IPS-20b (cell line): ENCODE measurements around the gene TPK1.
A peak's percentile ranks its signal among the peaks of the same experiment; 100 is the strongest.

Experiments
- H3K27ac ChIP-seq: one replicate; pipeline ENCODE4 v1.5.1; 2013; ENCODE audit warnings: low read length
- H3K27me3 ChIP-seq: 2 replicates; pipeline ENCODE4 v1.6.1; 2013; ENCODE audit warnings: mild to moderate bottlenecking, low read length, inconsistent platforms; ENCODE audit not compliant: insufficient read depth
- H3K36me3 ChIP-seq: 2 replicates; pipeline ENCODE4 v1.6.1; 2013; ENCODE audit warnings: low read depth, mild to moderate bottlenecking, inconsistent platforms, low read length, moderate library complexity; ENCODE audit not compliant: insufficient read depth
- H3K4me1 ChIP-seq: 2 replicates; pipeline ENCODE4 v1.6.1; 2013; ENCODE audit warnings: mild to moderate bottlenecking, control low read depth, inconsistent platforms, low read length, moderate library complexity; ENCODE audit not compliant: insufficient read depth
- H3K4me3 ChIP-seq: 2 replicates; pipeline ENCODE4 v1.5.1; 2013; ENCODE audit warnings: mild to moderate bottlenecking, low read length, inconsistent platforms
- H3K9ac ChIP-seq: 2 replicates; pipeline ENCODE4 v1.6.1; 2013; ENCODE audit warnings: low read depth, mild to moderate bottlenecking, inconsistent platforms, low read length, moderate library complexity
- H3K9me3 ChIP-seq: 2 replicates; pipeline ENCODE4 v1.6.1; 2013; ENCODE audit warnings: mild to moderate bottlenecking, low read depth, low read length, inconsistent platforms; ENCODE audit not compliant: insufficient read depth

The TPK1 gene

GRCh38 chr7:144494355-144494754 is 341.5 kb downstream of the TPK1 start:
- Histone ChIP-seq H3K27me3 (no peaks in the 10 kb centered on the region), H3K27ac (no peak overlapping the region)

DNA sequence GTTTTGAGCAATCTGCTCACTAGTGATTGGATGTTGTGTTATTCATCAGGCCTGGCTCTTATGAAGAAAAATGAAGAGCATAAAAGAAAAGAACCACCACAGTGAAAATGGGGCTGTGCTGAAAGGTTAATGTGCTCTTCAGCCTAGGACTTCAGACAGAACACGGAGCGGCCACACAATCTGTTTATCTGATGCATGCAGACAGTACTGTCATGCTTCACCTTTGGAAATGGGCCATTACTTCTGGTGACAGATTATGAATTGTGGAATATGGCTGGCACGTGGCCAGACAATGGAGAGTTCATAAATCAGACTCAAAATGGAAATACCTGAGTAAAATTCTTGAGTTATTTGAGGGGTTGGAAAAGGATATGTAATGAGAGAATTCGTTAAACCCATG is 346.3 kb downstream of the TPK1 start:
- Histone ChIP-seq H3K27me3 (no peaks in the 10 kb centered on the region), H3K9ac (no peak overlapping the region), H3K36me3 (no peaks in the 10 kb centered on the region), H3K9me3 (no peaks in the 10 kb centered on the region), H3K4me1 (peaks cover 17% of the 10 kb centered on the region; the same call in 1 of the 2 replicates), H3K4me3 (no peak overlapping the region), H3K27ac (no peak overlapping the region)

More at GRCh38 chr7:144494355-144494754, 341.5 kb downstream of the TPK1 start:
- no peak overlapping the region for H3K9ac ChIP-seq
- no peaks in the 10 kb centered on the region for H3K4me1 ChIP-seq
- no peaks in the 10 kb centered on the region for H3K36me3 ChIP-seq
- H3K4me3 ChIP-seq, result no peak overlapping the region
- H3K9me3 ChIP-seq, result no peaks in the 10 kb centered on the region

DNA sequence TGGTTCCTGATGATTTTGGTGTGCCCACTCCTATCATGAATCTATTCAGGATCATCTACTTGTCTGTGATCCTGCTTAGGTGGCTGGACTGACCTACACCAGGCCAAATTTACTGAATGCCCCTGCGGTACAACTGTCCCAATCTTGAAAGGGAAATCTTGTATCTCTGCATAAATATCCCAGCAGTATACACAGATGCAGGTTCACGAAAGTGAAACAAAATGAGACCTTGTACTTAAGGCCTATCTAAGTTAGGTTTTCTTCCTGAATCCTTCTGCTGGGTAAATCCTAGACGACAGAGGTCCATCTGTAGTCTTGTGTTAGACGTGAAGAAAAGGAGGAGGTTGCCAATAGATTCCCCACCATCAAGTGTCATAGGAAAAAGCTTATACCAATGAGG is 346.9 kb downstream of the TPK1 start:
- H3K9ac ChIP-seq, result no peak overlapping the region
- no peak overlapping the region for H3K27ac ChIP-seq
- H3K9me3 ChIP-seq, result no peaks in the 10 kb centered on the region
- H3K4me1 ChIP-seq, result peaks cover 17% of the 10 kb centered on the region; the same call in 1 of the 2 replicates
- H3K4me3 ChIP-seq, result no peak overlapping the region
- no peaks in the 10 kb centered on the region for H3K27me3 ChIP-seq
- no peaks in the 10 kb centered on the region for H3K36me3 ChIP-seq

GRCh38 chr7:144487901-144488300 is 348.0 kb downstream of the TPK1 start:
- peak overlapping the region; percentile 71; the same call in 1 of the 2 replicates for H3K9ac ChIP-seq

DNA sequence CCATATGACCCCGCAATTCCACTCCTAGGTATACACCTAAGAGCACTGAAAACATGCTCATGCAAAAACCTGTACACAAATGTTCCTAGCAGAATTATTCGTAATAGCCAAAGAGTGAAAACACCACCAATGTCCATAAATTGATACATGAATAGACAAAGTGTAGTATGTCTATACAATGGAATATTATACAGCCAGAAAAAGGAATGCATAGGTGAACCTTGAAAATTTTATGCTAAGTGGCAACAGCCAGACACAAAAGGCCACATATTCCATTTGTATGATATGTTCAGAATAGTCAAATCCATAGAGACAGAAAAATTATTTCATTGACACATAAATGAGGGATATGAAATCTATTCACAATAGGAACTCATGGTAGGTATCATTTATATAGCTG is 351.4 kb downstream of the TPK1 start:
- no peak overlapping the region for H3K27ac ChIP-seq

More at GRCh38 chr7:144487901-144488300, 348.0 kb downstream of the TPK1 start:
- Histone ChIP-seq H3K27me3 (no peaks in the 10 kb centered on the region), H3K36me3 (no peaks in the 10 kb centered on the region), H3K9me3 (no peaks in the 10 kb centered on the region), H3K4me3 (peak overlapping the region; percentile 36; the same call in 1 of the 2 replicates), H3K27ac (peak overlapping the region; percentile 45), H3K4me1 (peaks cover 17% of the 10 kb centered on the region; the same call in 1 of the 2 replicates)

DNA sequence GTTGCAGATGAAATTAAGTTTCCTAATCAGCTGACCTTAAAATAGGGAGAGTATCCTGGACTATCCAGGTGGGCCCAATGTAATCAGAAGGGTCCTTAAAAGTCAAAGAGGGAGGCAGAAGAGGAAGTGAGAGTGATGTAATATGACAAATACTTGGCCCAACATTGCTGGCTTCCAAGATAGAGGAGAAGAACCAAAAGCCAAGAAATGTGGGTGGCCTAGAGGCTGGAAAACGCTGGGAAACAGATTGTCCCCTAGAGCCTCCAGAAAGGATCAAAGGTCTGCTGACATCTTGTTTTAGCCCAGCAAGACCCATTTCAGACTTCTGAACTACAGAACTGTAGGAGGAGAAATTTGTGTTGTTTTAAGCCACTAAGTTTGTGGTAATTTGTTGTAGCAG is 352.7 kb downstream of the TPK1 start:
- no peak overlapping the region for H3K27ac ChIP-seq
- H3K4me1 ChIP-seq, result peaks cover 20% of the 10 kb centered on the region; the same call in 1 of the 2 replicates

More for the DNA sequence above, 351.4 kb downstream of the TPK1 start:
- H3K4me1 ChIP-seq, result peaks cover 22% of the 10 kb centered on the region; the same call in 1 of the 2 replicates
- no peaks in the 10 kb centered on the region for H3K36me3 ChIP-seq
- no peaks in the 10 kb centered on the region for H3K27me3 ChIP-seq
- no peaks in the 10 kb centered on the region for H3K9me3 ChIP-seq
- H3K4me3 ChIP-seq, result no peak overlapping the region
- no peak overlapping the region for H3K9ac ChIP-seq

GRCh38 chr7:144481833-144482232 is 354.0 kb downstream of the TPK1 start:
- Histone ChIP-seq H3K27me3 (no peaks in the 10 kb centered on the region), H3K4me3 (no peak overlapping the region), H3K9ac (no peak overlapping the region), H3K36me3 (no peaks in the 10 kb centered on the region), H3K27ac (no peak overlapping the region), H3K4me1 (peaks cover 17% of the 10 kb centered on the region; the same call in 1 of the 2 replicates), H3K9me3 (no peaks in the 10 kb centered on the region)

More for the DNA sequence above, 352.7 kb downstream of the TPK1 start:
- Histone ChIP-seq H3K9me3 (no peaks in the 10 kb centered on the region), H3K9ac (no peak overlapping the region), H3K36me3 (no peaks in the 10 kb centered on the region), H3K4me3 (no peak overlapping the region), H3K27me3 (no peaks in the 10 kb centered on the region)

GRCh38 chr7:144477348-144477747 is 358.5 kb downstream of the TPK1 start:
- no peak overlapping the region for H3K4me3 ChIP-seq
- H3K27me3 ChIP-seq, result no peaks in the 10 kb centered on the region
- H3K27ac ChIP-seq, result no peak overlapping the region
- H3K36me3 ChIP-seq, result no peaks in the 10 kb centered on the region
- peaks cover 26% of the 10 kb centered on the region for H3K4me1 ChIP-seq
- no peaks in the 10 kb centered on the region for H3K9me3 ChIP-seq
- no peak overlapping the region for H3K9ac ChIP-seq

- Histone ChIP-seq H3K9me3 (no peaks in the 10 kb centered on the region), H3K27ac (peak overlapping the region; percentile 28), H3K9ac (no peak overlapping the region; the same call in 1 of the 2 replicates), H3K4me1 (peaks cover 21% of the 10 kb centered on the region), H3K36me3 (no peaks in the 10 kb centered on the region), H3K4me3 (0 out of 2 replicates have a peak overlapping the region, but pooled peaks have one; percentile 13), H3K27me3 (no peaks in the 10 kb centered on the region)
Observed at GRCh38 chr7:144474800-144475615, 360.8 kb downstream of the TPK1 start.

GRCh38 chr7:144474363-144474762 is 361.5 kb downstream of the TPK1 start:
- peaks cover 21% of the 10 kb centered on the region for H3K4me1 ChIP-seq
- H3K27me3 ChIP-seq, result no peaks in the 10 kb centered on the region
- H3K27ac ChIP-seq, result no peak overlapping the region
- no peaks in the 10 kb centered on the region for H3K9me3 ChIP-seq
- no peak overlapping the region for H3K4me3 ChIP-seq
- no peaks in the 10 kb centered on the region for H3K36me3 ChIP-seq
- H3K9ac ChIP-seq, result no peak overlapping the region; the same call in 1 of the 2 replicates

DNA sequence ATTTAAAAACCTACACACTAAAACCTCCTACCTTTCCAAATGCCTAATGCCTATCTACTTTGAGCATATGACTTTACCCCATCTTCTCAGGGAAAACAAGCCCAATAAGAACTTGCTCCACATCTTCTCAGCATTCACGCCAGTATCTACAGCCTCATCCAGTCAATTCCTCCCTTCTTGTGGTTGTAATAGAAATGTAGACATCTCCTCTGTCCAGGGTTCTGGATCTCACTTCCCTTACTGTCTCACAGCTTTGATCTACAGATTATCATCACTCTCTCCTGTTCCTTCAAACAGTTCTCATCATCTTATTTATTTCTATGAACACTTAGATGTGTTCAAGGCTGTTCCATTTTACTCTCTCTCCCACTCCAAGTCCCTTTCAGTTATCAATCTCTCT is 361.9 kb downstream of the TPK1 start:
- H3K36me3 ChIP-seq, result no peaks in the 10 kb centered on the region
- H3K4me3 ChIP-seq, result no peak overlapping the region
- peaks cover 21% of the 10 kb centered on the region for H3K4me1 ChIP-seq
- no peaks in the 10 kb centered on the region for H3K27me3 ChIP-seq
- H3K9me3 ChIP-seq, result no peaks in the 10 kb centered on the region
- H3K9ac ChIP-seq, result no peak overlapping the region
- H3K27ac ChIP-seq, result no peak overlapping the region

- Histone ChIP-seq H3K4me3 (no peak overlapping the region), H3K9me3 (no peaks in the 10 kb centered on the region), H3K4me1 (peaks cover 2% of the 10 kb centered on the region; the same call in 1 of the 2 replicates), H3K27ac (no peak overlapping the region), H3K36me3 (no peaks in the 10 kb centered on the region), H3K9ac (no peak overlapping the region), H3K27me3 (no peaks in the 10 kb centered on the region)
Observed at GRCh38 chr7:144470078-144470477, 365.8 kb downstream of the TPK1 start.
